GM12872 (cell line): ENCODE measurements around the gene CDCA8.

ENCODE experiments used
- CTCF ChIP-seq: IDR thresholded peaks from 3 replicates; pipeline ENCODE4 v1.5.1; 2011; ENCODE audit warnings: low read depth, mild to moderate bottlenecking, low read length, moderate library complexity; ENCODE audit not compliant: insufficient read depth

CDCA8 gene

GRCh38 chr1:37722181-37723071, 30.1 kb downstream of the CDCA8 start:
- no peak for TF ChIP-seq CTCF

GRCh38 chr1:37723072-37723389, 30.7 kb downstream of the CDCA8 start:
- no peak for TF ChIP-seq CTCF

GRCh38 chr1:37723390-37724078, 31.2 kb downstream of the CDCA8 start:
- TF ChIP-seq CTCF = no peak

GRCh38 chr1:37724575-37724974, 32.3 kb downstream of the CDCA8 start:
- TF ChIP-seq CTCF = no peak

- no peak for TF ChIP-seq CTCF
Measured at GRCh38 chr1:37725851-37726613, 33.7 kb downstream of the CDCA8 start.

GRCh38 chr1:37726751-37727585, 34.7 kb downstream of the CDCA8 start:
- TF ChIP-seq CTCF = no peak
